Lung (tissue), 12 donors: ENCODE results near the gene RNF217. TPM values are rescaled to one million over a fixed set of nuclear protein-coding genes. Genes with fewer than 3 reads are reported as not detected.

ENCODE experiments used
- ATAC-seq: fragments of 200-7000 bp; cut with Tn5 transposase; one replicate; pipeline ENCODE4 v1.9.1; 2020; ENCODE audit warnings: moderate number of reproducible peaks; ENCODE audit not compliant: insufficient read depth, low FRiP score
- DNase-seq, 3 donors: peaks; one replicate each; pipeline ENCODE4 v3.0.0-alpha.2; 2013 to 2017
- H3K27ac ChIP-seq, 2 donors: one replicate each; pipeline ENCODE4 v1.5.1; 2013; ENCODE audit warnings: mild to moderate bottlenecking in 2 of 2, moderate library complexity in 2 of 2, control low read depth in 1 of 2, inconsistent platforms in 1 of 2, low read depth in 1 of 2, low read length in 1 of 2
- H3K27me3 ChIP-seq, 3 donors: one replicate each; pipeline ENCODE4 v1.5.1; 2013; ENCODE audit warnings: low read length in 2 of 3; ENCODE audit not compliant: control insufficient read depth in 3 of 3, insufficient read depth in 3 of 3
- H3K36me3 ChIP-seq, 4 donors: one replicate each; pipeline ENCODE4 v1.5.1; 2013; ENCODE audit warnings: low read length in 4 of 4, mild to moderate bottlenecking in 1 of 4, moderate library complexity in 1 of 4; ENCODE audit not compliant: control insufficient read depth in 4 of 4, insufficient read depth in 4 of 4
- H3K4me1 ChIP-seq, 5 donors: one replicate each; pipeline ENCODE4 v1.5.1; 2013; ENCODE audit warnings: low read length in 5 of 5, mild to moderate bottlenecking in 2 of 5, moderate library complexity in 1 of 5; ENCODE audit not compliant: control insufficient read depth in 5 of 5, insufficient read depth in 5 of 5
- H3K4me3 ChIP-seq: one replicate; pipeline ENCODE4 v1.5.1; 2013; ENCODE audit warnings: mild to moderate bottlenecking, control low read depth, moderate library complexity
- H3K9ac ChIP-seq, 2 donors: one replicate each; pipeline ENCODE4 v1.5.1; 2013; ENCODE audit warnings: low read length in 2 of 2, control low read depth in 1 of 2; ENCODE audit not compliant: insufficient read depth in 1 of 2
- H3K9me3 ChIP-seq, 4 donors: one replicate each; pipeline ENCODE4 v1.5.1; 2013; ENCODE audit warnings: low read length in 3 of 4, mild to moderate bottlenecking in 1 of 4, moderate library complexity in 1 of 4; ENCODE audit not compliant: control insufficient read depth in 4 of 4, insufficient read depth in 3 of 4
- WGBS, 2 donors: extraction: QIAGEN DNeasy Blood & Tissue Kit; methylation state at CpG; one replicate each; pipeline ENCODE4 v1.1.7; 2013; 5-methylcytosine and 5-hydroxymethylcytosine counted together
- polyA plus RNA-seq, 2 donors: library from polyadenylated mRNA; stranded (reverse); fragments of 200-250 nt; gene quantifications; one replicate each; pipeline ENCODE4 v1.2.1, GENCODE V29; 2013
- total RNA-seq, 2 donors: library from RNA; depleted of rRNA in 1 of 2; stranded (reverse); fragments of >200 nt in 1 of 2; gene quantifications; one replicate each; pipeline ENCODE4 v1.2.1, GENCODE V29; 2014 to 2021
- TF ChIP-seq, protein P1 (sequence below): IDR thresholded peaks from 2 replicates; pipeline ENCODE4 v1.5.1; 2012; ENCODE audit warnings: mild to moderate bottlenecking; ENCODE audit errors: control extremely low read depth, extremely low read depth
- donor health status: control.
- donor health status: control.
- donor health status: Bipolar disorder and iron deficiency.
- donor health status: healthy.
- donor health status: DM: yes; HTN: yes; CAD: no.

The RNF217 gene
- total and polyA plus RNA-seq, 4 donors: 3.1 to 58.6 (median 13.6) TPM

DNA sequence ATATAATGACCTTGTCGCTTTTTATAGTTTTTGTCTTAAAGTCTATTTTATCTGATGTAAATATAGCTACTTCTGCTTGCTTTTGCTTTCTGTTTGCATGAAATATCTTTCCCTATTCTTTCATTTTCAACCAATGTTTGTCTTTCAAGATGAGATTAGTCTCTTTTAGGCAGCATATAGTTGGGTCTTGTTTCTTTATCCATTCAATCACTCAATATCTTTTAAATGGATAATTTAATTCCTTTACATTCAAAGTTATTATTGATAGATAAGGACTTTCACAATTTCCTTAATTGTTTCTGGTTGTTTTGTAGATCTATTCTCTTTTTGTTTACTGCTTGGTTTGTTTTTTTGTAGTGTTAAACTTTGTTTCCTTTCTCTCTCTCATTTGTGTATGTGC is 147.8 kb downstream of the RNF217 start:
- H3K27me3 ChIP-seq: no peaks in the 10 kb centered on the region
- no peak for ATAC-seq
- H3K9ac ChIP-seq: no peak overlapping the region
- H3K36me3 ChIP-seq: no peaks in the 10 kb centered on the region
- no peak overlapping the region for H3K27ac ChIP-seq
- DNase-seq: no peak
- WGBS, 2 donors: 97 to 100% methylated on average over 1 of the region's 1 CpG
- no peaks in the 10 kb centered on the region for H3K4me1 ChIP-seq
- TF ChIP-seq, protein P1, sequence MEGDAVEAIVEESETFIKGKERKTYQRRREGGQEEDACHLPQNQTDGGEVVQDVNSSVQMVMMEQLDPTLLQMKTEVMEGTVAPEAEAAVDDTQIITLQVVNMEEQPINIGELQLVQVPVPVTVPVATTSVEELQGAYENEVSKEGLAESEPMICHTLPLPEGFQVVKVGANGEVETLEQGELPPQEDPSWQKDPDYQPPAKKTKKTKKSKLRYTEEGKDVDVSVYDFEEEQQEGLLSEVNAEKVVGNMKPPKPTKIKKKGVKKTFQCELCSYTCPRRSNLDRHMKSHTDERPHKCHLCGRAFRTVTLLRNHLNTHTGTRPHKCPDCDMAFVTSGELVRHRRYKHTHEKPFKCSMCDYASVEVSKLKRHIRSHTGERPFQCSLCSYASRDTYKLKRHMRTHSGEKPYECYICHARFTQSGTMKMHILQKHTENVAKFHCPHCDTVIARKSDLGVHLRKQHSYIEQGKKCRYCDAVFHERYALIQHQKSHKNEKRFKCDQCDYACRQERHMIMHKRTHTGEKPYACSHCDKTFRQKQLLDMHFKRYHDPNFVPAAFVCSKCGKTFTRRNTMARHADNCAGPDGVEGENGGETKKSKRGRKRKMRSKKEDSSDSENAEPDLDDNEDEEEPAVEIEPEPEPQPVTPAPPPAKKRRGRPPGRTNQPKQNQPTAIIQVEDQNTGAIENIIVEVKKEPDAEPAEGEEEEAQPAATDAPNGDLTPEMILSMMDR: no peak
- peaks cover 0 to 6% (median 1%) of the 10 kb centered on the region in 4 donors for H3K9me3 ChIP-seq
- no peak overlapping the region for H3K4me3 ChIP-seq

DNA sequence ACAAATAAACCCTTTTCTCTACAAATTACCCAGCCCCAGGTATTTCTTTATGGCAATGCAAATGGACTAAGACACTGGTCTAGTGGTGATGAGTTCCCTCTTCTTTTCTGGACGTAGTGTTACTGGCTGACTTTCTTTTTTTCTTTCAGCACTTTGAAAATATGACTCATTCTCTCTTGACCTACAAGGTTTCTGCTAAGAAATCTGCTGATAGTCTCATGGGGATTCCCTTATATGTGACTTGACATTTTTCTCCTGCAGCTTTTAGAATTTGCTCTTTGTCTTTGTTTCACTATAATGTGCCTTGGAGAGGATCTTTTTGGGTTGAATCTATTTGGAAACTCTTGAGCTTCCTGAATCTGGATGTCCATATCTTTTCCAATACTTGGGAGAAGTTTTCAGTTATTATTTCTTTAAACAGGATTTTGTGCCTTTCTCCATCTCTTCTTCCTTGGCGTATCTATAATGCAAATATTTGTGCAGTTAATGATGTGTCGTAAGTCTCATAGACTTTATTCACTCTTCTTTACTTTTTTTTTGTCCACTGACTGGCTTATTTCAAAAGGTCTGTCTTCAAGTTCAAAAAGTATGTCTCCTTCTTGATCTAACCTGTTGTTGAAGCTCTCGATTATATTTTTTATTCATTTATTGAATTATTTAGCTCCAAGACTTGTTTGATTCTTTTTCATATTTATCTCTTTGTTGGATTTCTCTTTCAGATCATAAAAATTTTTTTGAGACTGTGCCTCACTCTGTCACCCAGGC is 149.2 kb downstream of the RNF217 start:
- H3K4me1 ChIP-seq: no peaks in the 10 kb centered on the region
- no peaks in the 10 kb centered on the region for H3K27me3 ChIP-seq
- ATAC-seq (no peak), DNase-seq (no peak)
- H3K9me3 ChIP-seq: peaks cover 0 to 6% (median 1%) of the 10 kb centered on the region in 4 donors
- WGBS, 2 donors: 94 to 95% methylated on average over 4 of the region's 4 CpGs
- no peaks in the 10 kb centered on the region for H3K36me3 ChIP-seq
- TF ChIP-seq, protein P1: no peak
- H3K9ac ChIP-seq: no peak overlapping the region
- no peak overlapping the region for H3K27ac ChIP-seq
- no peak overlapping the region for H3K4me3 ChIP-seq

DNA sequence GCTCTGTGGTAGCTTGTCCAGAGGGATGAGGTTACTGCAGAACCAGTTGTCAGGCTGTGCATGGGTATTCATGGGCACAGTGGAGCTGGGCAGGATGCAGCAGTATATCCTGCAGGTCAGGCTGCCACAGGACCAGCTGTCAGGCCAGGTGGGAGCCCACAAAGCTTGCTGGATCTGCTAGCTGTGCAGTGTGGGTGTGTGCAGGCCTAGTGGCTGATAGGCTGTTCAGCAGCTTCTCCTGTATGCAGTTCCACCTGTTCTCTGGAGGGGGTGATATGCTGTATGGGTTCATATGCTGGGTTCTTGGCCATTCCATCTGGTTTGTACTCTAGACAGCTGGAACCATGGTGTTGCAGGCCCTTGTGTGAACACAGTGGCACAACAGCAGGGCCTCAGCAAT is 150.7 kb downstream of the RNF217 start:
- no peak overlapping the region for H3K27ac ChIP-seq
- TF ChIP-seq, protein P1: no peak
- H3K9me3 ChIP-seq: peaks cover 0 to 6% (median 1%) of the 10 kb centered on the region in 4 donors
- no peaks in the 10 kb centered on the region for H3K4me1 ChIP-seq
- H3K9ac ChIP-seq: no peak overlapping the region
- H3K4me3 ChIP-seq: no peak overlapping the region
- no peaks in the 10 kb centered on the region for H3K27me3 ChIP-seq
- DNase-seq (no peak), ATAC-seq (no peak)
- H3K36me3 ChIP-seq: no peaks in the 10 kb centered on the region
